Fibroblast of skin of right biceps (primary cell): ENCODE measurements around the gene EML1.

Experiments used
- DNase-seq: peaks from one replicate; pipeline ENCODE4 v3.0.0-alpha.2; 2013

The EML1 gene

DNA sequence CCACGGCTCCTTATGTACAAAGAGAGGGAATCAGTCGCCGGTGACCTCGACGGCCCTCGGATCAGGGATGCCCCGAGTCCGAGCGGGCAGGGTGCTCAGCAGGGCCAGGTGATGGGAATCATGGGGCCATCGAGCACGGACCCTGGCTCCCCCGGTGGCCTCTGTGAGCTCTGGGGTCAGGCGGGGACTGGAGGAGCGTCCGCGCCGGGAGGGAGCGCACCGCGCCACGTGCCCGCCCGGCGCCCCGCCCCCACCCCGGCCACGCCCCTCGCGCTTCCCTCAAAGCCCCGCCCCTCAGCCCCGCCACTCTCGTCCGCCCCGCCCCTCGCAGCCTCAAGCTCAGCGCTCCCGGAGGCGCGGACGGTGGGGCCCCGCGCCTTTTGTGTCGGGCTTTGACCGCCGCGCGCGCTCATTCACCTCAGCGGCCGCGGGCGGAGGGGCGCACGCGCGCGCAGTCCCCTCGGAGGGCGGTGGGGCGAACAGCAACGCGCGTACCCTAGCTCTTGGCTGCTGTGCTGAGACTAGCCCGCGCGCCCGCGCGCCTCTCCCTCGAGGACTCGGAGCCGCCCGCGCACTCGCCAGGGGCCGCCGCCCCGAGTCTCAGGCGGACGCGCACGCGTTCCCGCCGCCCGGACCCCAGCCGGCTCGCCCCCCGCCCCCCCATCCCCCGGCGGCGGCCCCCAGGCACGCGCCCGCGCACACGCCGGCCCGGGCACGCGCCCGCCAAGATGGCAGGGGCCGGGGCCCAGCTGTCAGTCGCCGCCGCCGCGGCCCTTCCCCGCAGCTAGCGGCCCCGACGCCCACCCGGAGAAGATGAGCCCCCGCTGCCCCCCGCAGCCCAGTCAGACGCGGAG lies 178.1 kb downstream of the EML1 start:
- DNase-seq = peak; percentile 89

DNA sequence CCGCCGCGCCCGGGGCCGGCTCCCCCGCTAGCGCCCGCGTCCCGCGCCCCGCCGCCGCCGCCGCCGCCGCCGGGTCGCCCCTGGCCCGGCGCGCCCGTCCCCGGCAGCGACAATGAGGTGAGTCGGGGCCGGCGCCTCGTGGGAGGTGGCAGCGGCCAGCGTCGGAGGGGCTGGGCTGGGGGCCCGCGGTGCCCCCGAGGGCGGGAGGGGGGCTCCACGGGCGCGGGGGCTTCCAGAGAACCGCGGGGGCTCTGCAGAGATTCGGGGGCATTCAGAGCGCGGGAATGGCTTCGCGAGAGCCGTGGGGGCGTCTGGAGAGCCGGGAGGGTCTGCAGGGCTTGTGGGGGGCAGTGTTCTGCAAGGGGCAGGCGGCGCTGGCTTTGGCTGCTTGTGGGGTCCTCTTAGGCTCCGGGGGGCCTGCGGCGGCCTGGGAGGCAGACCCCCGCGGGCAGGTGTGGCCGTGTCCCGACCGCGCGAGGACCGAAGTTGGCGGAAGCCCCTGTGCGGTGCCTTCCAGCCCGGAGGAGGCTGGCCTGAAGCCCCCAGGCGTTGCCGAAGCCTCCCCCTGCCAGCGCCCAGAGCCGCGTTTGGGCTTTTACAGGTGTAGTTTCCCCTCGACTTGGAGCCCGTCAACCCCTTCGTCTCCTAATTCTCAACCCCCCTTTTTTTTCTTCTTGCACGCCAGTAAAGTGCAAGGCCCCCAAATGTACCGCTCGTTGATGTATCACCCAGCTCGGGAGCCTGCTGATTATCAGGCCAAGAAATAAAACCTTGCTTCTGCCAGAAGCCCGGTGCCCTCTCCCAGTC lies 178.9 kb downstream of the EML1 start:
- DNase-seq = no peak

DNA sequence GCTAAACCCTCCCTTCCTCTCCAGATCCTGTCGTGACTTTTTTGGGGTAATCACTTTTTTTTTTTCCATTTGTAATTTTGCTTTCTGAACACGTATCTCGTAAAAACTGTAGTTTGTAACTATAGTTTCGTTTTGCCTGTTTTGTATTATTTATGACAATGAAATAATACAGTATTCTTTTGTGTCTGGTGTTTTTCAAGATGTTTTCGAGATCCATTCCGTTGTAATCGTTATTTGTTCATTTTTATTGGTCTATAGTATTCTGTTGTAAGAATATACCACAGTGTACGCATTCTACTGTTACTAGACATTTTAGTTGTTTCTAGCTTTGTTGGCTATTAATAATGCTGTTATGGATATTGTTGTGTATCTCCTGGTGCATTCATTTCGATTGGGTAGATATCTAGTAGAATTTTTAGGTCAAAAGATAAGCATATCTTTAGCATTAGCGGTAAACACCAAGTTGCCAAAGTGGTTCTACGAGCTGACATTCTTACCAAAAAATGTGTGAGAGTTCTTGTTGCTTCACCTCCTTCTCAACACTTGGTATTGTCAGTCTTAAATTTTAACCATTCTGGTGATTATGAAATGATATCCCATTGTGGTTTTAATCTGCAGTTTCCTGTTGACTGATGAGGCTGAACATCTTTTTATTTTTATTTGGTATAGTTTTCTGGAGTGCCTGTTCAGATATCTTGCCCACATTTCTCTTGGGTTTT lies 179.7 kb downstream of the EML1 start:
- no peak for DNase-seq

- no peak for DNase-seq
These were observed 182.0 kb downstream of the EML1 start for GRCh38 chr14:99975190-99975589.

DNA sequence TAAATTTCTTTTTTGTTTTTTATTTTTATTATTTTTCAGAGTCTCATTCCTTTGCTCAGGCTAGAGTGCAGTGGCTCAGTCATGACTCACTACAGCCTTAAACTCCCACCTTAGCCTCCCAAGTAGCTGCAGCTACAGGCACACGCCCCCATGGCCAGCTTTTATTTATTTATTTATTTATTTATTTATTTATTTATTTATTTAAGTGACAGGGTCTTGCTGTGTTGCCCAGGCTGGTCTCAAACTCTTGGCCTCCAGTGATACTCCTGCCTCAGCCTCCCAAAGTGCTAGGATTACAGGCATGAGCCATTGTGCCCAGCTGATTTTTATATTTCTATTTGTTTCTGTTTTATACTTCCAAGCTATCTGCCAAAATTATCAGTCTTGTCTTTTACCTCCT lies 182.8 kb downstream of the EML1 start:
- DNase-seq = no peak

DNA sequence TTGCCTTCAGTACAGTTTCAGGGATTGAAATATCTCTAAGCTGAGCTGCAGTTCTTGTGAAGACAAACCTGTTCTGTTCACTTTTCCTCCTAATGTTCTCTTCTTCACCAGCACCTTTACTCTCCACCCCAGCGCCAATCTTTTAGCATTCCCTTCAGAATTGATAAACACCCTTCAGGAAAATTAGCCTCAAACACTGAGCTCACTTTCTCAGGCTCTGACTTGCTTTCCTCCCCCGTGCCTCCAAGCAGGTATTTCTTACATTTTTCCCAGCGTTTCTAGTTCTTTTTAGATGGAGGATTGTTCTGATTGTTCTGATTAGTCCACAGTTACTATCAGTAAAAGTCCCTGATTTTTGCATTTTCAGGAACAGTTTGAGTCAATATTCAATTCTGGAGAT lies 183.5 kb downstream of the EML1 start:
- DNase-seq = no peak

GRCh38 chr14:99980299-99980698 lies 187.1 kb downstream of the EML1 start:
- DNase-seq = no peak

GRCh38 chr14:99981806-99982205 lies 188.6 kb downstream of the EML1 start:
- no peak for DNase-seq

DNA sequence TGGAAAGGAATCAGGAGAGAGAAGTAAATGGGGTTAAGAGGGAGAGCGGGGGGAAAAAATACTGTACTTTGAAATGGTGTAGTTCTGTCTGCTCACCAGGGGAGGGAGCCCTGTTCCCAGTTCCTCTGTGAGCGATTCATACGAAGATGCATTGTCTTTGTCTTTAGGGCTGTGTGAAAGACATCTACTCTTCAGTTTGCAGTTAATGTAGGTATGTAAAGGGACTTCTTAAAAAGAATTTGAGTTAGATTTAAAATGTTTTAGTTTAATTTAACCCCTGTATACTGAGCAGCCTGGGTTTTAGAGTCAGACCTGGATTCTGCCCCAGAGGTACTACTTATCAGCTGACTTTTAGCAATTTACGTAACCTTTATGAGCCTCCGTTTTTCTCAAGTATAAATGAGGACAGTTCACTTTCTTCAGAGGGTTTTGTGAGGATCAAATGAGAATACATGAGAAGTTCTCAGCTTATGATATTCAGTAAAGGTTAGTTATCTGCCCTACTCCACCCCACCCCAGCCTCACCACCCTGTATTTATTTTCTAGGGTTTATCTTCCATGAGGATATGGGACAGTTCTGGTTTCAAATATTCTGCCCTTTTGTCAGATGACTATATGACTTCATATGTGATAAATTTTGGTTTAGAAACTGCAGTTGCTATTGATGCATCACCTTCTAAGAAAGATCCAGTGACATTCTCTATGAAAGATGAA lies 189.5 kb downstream of the EML1 start:
- DNase-seq = peak; percentile 63

DNA sequence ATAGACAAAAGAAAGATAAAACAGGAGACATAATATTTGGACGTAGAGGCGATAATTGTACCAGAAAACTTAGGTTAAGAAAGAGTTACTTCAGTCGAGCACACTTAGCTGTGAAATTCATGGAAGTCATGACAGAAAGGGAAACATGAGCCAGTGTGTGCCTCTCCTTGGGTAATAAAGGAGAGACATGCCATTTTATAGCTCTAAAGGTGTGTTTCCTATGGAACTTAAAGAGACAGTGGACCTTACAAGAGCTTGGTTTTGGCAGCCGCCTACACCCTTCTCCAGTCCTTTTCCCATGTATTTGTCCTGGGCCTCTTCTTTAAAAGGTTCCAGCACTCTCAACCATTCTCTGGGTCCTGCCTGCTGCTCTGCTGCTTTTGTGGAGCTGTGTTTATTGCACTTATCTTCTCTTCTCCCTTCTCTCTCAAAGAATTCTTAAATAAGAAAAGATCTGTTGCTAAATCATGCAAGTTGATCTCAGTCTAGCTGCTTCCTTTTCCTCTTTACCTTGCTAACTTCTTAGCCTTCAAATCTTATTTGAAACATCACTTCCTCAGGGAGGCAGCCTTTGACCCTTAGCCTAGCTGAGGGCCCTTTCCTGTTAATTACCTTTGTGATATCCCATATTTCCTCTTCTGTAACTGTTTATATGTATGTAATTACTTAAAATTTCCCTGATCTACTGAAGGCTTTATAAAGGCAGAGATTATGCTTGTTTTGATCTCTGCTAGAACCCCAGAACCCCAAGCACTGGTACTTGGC lies 190.2 kb downstream of the EML1 start:
- DNase-seq = no peak

DNA sequence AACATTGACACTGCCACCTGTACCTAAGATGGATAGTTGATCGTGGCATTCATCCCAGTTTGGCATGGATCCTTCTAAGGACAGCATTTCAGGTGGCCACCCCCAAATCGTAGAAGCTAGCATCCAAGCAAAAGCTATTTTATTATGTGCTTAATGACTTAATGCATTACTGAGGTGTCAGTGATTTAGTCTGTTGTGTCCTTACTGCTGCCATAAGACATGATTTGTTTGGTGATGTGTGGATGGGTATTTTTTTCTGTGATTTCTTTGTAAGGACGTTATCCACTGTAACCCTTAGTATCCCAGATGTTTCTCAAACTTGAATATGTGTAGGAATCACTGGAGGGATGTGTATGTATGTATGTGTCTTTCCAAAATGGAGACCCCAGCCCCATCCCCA lies 190.8 kb downstream of the EML1 start:
- no peak for DNase-seq

GRCh38 chr14:99986396-99986795 lies 193.2 kb downstream of the EML1 start:
- peak; percentile 83 for DNase-seq

DNA sequence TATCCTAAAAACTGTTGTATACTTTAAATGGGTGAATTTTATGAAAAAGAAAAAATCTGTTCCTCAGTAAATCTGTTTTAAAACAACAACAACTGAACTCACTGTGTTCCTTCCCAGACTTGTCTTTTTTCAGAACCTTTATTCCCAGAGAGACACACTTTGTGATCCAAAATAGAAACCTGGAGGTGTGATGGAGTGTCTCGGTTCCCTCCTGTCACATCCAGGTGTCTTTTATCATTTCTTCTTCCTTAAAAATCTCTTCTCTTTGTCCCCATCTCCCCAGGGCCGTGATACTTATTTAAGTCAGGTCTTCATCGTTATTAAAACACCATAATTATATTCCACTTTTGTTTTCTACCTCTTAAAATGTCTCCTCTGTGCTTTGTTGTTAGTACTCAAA lies 195.8 kb downstream of the EML1 start:
- DNase-seq = no peak

- DNase-seq = peak; percentile 28
These were observed 197.3 kb downstream of the EML1 start for GRCh38 chr14:99990268-99991170.

DNA sequence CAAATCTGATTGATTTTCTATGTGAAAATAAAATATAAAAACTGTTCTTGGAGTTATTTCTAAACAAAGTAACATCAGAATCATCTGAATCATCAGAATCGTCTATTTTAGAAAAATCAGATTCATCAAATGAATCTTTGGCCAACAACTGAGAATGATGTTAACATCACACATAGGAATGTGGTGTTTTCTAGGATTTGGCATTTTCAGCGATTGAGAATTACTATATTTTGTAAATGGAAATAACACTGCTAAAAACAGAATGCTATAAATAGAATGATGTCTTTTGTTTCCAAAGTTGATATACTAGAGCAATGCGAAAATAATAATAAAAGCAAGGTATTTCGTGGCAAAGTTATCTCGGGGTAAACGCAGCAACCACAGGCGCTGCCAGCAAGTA lies 198.1 kb downstream of the EML1 start:
- no peak for DNase-seq
